LNCAP (cell line): Measurements from ENCODE around the gene CACNA1C.

Experiments
- CTCF ChIP-seq: fragments of 450-650 bp; IDR thresholded peaks from 2 replicates; pipeline ENCODE4 v1.5.1; 2017; ENCODE audit warnings: mild to moderate bottlenecking

The CACNA1C gene

GRCh38 chr12:2384533-2385351, 332.0 kb downstream of the CACNA1C start:
- no peak for TF ChIP-seq CTCF

DNA sequence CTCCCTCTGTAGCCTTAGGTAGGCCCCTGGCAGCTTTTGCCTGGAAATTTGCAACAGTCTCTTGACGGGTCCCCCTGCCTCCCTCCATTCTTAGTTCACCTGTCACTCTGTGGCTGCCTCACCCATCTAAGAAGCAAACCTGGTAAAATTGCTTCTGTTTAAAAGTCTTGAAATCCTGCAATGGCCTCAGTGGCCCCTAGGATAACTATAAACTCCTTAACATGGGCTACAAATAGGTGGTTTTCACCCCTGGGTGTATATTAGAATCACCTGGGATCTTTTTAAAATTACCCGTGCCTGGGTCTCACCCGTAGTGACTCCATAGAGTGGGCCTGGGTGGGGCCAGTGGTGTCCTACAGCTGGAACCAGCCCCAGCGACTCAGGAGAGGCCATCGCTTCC, 332.7 kb downstream of the CACNA1C start:
- TF ChIP-seq CTCF = no peak

- TF ChIP-seq CTCF = no peak
These were observed 333.8 kb downstream of the CACNA1C start for GRCh38 chr12:2386566-2386965.

GRCh38 chr12:2387103-2387834, 334.5 kb downstream of the CACNA1C start:
- TF ChIP-seq CTCF = no peak

DNA sequence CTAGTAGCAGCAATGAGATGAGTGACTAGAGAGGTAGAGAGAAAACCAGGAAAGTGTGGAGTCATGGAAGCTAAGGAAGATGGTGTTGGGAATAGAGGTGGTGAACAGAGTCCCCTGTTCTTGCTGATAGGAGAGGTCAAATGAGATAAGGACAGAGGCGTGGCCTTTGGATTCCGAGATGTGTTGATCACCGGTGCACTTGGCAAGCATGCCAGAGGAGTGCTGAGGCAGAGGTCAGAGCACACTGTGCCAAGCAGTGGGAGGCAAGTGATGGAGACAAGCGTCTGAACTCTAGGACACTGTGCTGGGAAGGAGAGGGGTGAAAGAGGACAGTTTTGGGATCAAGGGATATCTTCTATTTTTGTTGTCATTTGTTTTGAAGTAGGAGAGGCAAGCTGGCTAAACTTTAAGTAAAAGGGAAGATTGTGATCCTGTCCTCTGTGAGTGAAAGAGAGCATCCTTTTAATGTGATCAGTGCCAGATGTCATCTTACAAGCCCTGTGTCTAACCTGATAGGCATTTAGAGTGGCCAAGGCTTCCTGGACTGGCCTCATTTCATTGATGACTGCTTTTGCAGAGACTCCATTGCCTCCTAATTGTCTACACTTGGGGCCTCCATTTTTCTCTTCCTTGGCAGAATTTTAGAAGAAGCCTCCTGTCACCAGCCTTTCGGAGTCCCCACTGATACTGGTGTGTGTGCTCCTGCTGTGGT, 336.4 kb downstream of the CACNA1C start:
- TF ChIP-seq CTCF = no peak

DNA sequence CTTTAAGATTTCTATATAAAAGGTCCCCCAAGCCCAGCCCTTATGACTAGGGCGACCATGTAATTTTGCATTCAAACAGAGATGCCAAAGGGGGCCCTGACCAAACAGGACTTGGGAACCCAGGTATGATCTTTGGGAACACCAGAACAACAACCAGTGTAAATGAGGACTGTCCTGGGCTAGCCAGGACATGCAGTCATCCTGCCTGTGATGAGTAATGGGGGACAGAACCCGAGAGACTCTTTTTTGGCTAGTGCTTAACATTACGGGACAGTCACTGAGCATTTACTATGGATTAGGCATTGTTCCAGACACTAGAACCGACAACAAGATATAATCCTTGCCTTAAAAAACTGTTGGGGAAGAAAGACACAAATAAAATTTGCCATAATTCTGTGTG, 337.3 kb downstream of the CACNA1C start:
- no peak for TF ChIP-seq CTCF

- no peak for TF ChIP-seq CTCF
These were observed 338.1 kb downstream of the CACNA1C start for GRCh38 chr12:2390850-2391390.
